Measurements from ENCODE around the gene HECA. TPM values are rescaled to one million over a fixed set of nuclear protein-coding genes. Genes with fewer than 3 reads are reported as not detected.
A peak's percentile ranks its signal among the peaks of the same experiment; 100 is the strongest.

HECA gene
- total RNA-seq, 1 donor from 2014 or later, result 27.5 TPM

DNA sequence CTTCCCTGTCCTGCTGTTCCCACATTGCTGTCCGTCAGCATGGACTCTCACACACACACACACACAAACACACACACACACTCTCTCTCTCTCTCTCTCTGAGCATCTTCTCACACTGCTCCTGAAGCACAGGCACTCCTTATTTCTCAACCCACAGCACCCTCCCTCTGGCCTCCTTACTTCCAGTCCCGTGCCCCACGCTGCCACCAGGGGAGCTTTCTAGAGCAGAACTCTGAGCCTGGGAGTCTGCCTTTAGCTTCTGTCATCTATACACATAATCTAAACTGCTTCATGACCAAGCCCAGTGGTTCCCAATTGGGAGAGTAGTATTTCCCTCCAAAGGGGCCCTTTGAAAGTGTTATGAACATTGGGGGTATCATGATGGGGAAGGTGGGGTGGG is 29.1 kb downstream of the HECA start:
- H3K9me3 Mint-ChIP-seq, result no peaks in the 10 kb centered on the region
- TF ChIP-seq, protein P1, sequence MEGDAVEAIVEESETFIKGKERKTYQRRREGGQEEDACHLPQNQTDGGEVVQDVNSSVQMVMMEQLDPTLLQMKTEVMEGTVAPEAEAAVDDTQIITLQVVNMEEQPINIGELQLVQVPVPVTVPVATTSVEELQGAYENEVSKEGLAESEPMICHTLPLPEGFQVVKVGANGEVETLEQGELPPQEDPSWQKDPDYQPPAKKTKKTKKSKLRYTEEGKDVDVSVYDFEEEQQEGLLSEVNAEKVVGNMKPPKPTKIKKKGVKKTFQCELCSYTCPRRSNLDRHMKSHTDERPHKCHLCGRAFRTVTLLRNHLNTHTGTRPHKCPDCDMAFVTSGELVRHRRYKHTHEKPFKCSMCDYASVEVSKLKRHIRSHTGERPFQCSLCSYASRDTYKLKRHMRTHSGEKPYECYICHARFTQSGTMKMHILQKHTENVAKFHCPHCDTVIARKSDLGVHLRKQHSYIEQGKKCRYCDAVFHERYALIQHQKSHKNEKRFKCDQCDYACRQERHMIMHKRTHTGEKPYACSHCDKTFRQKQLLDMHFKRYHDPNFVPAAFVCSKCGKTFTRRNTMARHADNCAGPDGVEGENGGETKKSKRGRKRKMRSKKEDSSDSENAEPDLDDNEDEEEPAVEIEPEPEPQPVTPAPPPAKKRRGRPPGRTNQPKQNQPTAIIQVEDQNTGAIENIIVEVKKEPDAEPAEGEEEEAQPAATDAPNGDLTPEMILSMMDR (IDR thresholded peaks at IDR 0.05; ENCODE audit: unreplicated experiment), result no peak
- H3K27ac Mint-ChIP-seq, result no peak overlapping the region
- peaks cover 7% of the 10 kb centered on the region for H3K4me1 Mint-ChIP-seq
- H3K36me3 Mint-ChIP-seq, result peaks cover 23% of the 10 kb centered on the region
- no peak overlapping the region for H3K4me3 Mint-ChIP-seq
- H3K27me3 Mint-ChIP-seq (ENCODE audit: low read depth), result no peaks in the 10 kb centered on the region
- no peak for DNase-seq (ENCODE audit: low spot score in 2 of 2, unreplicated experiment in 2 of 2)

DNA sequence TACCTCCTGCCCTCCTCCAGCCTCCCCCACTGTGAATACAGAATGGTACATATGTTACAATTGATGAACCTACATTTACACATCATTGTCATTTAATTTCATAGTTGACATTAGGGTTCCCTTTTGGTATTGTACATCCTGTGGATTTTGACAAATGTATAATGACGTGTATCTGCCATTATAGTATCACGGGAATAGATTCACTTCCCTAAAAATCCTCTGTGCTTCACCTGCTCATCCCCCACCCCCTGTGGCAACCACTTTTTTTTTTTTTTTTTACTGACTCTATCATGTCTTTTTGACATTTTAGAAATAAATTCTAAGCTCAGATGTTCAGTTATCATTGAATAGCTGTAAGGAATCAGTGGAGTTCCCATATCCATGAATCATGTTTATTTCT is 30.4 kb downstream of the HECA start:
- Mint-ChIP-seq H3K9me3 (no peaks in the 10 kb centered on the region), H3K27me3 (ENCODE audit: low read depth) (no peaks in the 10 kb centered on the region), H3K4me1 (peaks cover 7% of the 10 kb centered on the region), H3K27ac (no peak overlapping the region), H3K4me3 (no peak overlapping the region), H3K36me3 (peaks cover 33% of the 10 kb centered on the region)
- TF ChIP-seq, protein P1 (IDR thresholded peaks at IDR 0.05; ENCODE audit: unreplicated experiment), result no peak
- no peak for DNase-seq (ENCODE audit: low spot score in 2 of 2, unreplicated experiment in 2 of 2)

DNA sequence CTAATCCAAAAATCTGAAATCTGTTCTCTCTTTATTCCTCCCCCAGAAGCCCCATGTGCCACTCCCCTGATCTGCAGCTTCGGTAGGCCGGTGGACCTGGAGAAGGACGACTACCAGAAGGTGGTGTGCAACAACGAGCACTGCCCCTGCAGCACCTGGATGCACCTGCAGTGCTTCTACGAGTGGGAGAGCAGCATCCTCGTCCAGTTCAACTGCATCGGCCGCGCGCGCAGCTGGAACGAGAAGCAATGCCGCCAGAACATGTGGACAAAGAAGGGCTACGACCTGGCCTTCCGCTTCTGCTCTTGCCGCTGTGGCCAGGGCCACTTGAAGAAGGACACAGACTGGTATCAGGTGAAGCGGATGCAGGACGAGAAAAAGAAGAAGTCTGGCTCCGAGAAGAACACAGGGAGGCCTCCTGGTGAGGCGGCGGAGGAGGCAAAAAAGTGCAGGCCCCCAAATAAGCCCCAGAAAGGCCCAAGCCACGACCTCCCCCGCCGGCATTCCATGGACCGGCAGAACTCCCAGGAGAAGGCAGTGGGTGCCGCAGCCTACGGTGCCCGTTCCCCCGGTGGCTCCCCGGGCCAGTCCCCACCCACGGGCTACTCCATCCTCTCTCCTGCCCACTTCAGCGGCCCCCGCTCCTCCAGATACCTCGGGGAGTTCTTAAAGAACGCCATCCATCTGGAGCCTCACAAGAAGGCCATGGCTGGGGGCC is 31.5 kb downstream of the HECA start:
- TF ChIP-seq, protein P1 (IDR thresholded peaks at IDR 0.05; ENCODE audit: unreplicated experiment), result no peak
- H3K27me3 Mint-ChIP-seq (ENCODE audit: low read depth), result no peaks in the 10 kb centered on the region
- H3K4me3 Mint-ChIP-seq, result no peak overlapping the region
- H3K27ac Mint-ChIP-seq, result no peak overlapping the region
- H3K9me3 Mint-ChIP-seq, result no peaks in the 10 kb centered on the region
- no peak for DNase-seq (ENCODE audit: low spot score in 2 of 2, unreplicated experiment in 2 of 2)
- peaks cover 41% of the 10 kb centered on the region for H3K36me3 Mint-ChIP-seq
- peaks cover 7% of the 10 kb centered on the region for H3K4me1 Mint-ChIP-seq

DNA sequence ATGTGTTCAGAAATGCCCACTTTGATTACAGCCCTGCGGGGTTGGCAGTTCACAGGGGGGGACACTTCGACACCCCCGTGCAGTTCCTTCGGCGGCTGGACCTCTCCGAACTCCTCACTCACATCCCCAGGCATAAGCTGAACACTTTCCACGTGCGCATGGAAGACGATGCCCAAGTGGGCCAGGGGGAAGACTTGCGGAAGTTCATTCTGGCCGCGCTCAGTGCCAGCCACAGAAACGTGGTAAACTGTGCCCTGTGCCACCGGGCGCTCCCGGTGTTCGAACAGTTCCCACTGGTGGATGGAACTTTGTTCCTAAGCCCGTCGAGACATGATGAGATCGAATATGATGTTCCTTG is 32.1 kb downstream of the HECA start:
- H3K9me3 Mint-ChIP-seq, result no peaks in the 10 kb centered on the region
- H3K36me3 Mint-ChIP-seq, result peaks cover 43% of the 10 kb centered on the region
- DNase-seq (ENCODE audit: low spot score in 2 of 2, unreplicated experiment in 2 of 2), result no peak
- H3K27ac Mint-ChIP-seq, result no peak overlapping the region
- peaks cover 5% of the 10 kb centered on the region for H3K4me1 Mint-ChIP-seq
- H3K4me3 Mint-ChIP-seq, result no peak overlapping the region
- no peaks in the 10 kb centered on the region for H3K27me3 Mint-ChIP-seq (ENCODE audit: low read depth)
- TF ChIP-seq, protein P1 (IDR thresholded peaks at IDR 0.05; ENCODE audit: unreplicated experiment), result no peak

DNA sequence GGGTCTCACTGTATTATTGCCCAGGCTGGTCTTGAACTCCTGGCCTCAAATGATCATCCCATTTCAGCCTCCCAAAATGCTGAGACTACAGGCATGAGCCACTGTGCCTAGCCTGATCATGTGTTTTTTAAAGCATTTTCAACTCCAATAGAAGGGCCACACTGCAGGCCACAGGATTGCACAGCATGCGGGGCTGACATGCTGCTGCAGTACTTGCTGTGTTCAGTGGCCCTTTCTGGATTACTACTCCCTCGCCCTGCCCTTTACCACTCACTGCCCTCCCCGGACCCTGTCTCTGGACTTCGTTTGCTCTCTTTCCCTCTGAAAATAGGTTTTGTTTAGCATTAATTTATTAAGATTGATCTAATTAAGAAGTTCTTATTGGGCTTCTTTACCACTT is 37.3 kb downstream of the HECA start:
- H3K27ac Mint-ChIP-seq, result peak overlapping the region; percentile 23
- peaks cover 42% of the 10 kb centered on the region for H3K36me3 Mint-ChIP-seq
- H3K4me1 Mint-ChIP-seq, result no peaks in the 10 kb centered on the region
- H3K27me3 Mint-ChIP-seq (ENCODE audit: low read depth), result no peaks in the 10 kb centered on the region
- H3K4me3 Mint-ChIP-seq, result no peak overlapping the region
- H3K9me3 Mint-ChIP-seq, result no peaks in the 10 kb centered on the region
- TF ChIP-seq, protein P1 (IDR thresholded peaks at IDR 0.05; ENCODE audit: unreplicated experiment), result no peak
- DNase-seq (ENCODE audit: low spot score in 2 of 2, unreplicated experiment in 2 of 2), result no peak

Measured in mesothelial cell of epicardium (in vitro differentiated cells).